GM19328 (cell line): ENCODE data around the gene NANOGP8.

Source experiments
- ATAC-seq: cut with Tn5 transposase; IDR thresholded peaks from one replicate; pipeline ENCODE4 v1.9.1; 2021; ENCODE audit warnings: mild to moderate bottlenecking, moderate library complexity; ENCODE audit not compliant: unreplicated experiment

NANOGP8 gene

GRCh38 chr15:35061161-35061824, 23.8 kb downstream of the NANOGP8 start:
- ATAC-seq = no peak

DNA sequence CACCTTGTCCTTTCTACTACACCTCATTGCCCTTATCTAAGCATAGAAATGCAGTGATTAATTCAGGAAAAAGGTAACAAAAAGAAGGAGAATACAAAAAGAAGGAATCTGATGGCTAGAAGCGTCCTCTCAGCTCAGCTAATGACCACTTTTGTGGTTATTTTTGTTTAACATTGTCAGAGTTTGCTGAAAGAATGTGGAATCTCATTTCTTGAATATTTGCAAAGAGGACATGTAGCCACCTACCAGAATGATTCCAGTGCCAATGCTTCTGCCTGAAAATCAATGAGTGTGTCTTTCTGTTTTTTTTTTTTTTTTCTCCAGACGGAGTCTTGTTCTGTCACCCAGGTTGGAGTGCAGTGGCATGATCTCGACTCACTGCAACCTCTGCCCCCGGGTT, 24.5 kb downstream of the NANOGP8 start:
- no peak for ATAC-seq

- ATAC-seq = no peak
Measured at GRCh38 chr15:35058534-35059054, 26.5 kb downstream of the NANOGP8 start.

- no peak for ATAC-seq
Measured at GRCh38 chr15:35055416-35056105, 29.5 kb downstream of the NANOGP8 start.

- no peak for ATAC-seq
Measured at GRCh38 chr15:35054380-35054779, 30.7 kb downstream of the NANOGP8 start.

- ATAC-seq = no peak
Measured at GRCh38 chr15:35047996-35048395, 37.1 kb downstream of the NANOGP8 start.

GRCh38 chr15:35047528-35047927, 37.6 kb downstream of the NANOGP8 start:
- ATAC-seq = no peak

GRCh38 chr15:35043373-35044095, 41.6 kb downstream of the NANOGP8 start:
- ATAC-seq = no peak

- no peak for ATAC-seq
Measured at GRCh38 chr15:35040339-35041255, 44.5 kb downstream of the NANOGP8 start.

DNA sequence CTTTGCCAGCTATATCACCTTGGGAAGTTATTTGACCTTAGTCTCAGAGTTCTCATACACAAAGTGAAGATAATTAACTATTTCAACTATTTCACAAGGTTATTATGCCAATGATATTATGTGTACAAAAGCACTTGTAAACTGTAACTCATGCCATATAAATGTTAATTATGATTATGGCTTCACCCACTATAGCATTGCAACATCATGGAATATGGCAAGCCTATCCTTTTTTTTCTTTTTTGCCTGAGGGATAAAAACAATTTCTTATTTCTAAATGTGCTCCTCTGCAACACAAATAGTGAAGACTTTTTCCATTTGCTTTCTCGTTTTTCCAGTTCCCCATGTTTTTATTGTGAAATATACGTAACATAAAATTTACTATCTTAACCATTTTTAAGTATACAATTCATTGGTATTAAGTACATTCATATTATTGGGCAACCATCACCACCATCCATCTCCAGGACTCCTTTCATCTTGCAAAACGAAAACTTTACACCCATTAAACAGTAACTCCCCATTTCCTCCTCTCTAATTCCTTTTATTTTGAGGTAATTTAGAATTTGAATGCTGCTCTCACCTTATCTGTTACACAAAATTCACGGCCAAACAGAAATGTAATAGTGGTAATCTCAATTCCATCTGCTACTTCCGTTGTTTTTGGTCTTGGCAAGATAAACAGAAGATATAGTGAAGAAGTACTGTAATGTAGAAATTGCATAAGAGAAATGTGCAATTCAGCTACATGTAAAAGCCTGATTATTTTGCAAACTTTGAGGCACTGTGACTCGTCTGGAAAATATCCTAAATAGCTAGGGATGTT, 46.3 kb downstream of the NANOGP8 start:
- ATAC-seq = no peak
